ENCODE results near the gene MAPKBP1.

GRCh38 chr15:41730543-41730942 is 43.7 kb upstream of the MAPKBP1 start:
- TF ChIP-seq CTCF (IDR thresholded peaks at IDR 0.05; ENCODE audit: low read depth, low read length) (no peak), POLR2A (IDR thresholded peaks at IDR 0.05; ENCODE audit: extremely low read depth, insufficient read length) (no peak), MAX (IDR thresholded peaks at IDR 0.05; ENCODE audit: low read depth, low read length) (no peak), MYC (IDR thresholded peaks at IDR 0.05; ENCODE audit: low read depth, low read length) (no peak)
